SK-N-SH (cell line): ENCODE measurements around the gene BSPRY.

Experiments
- EP300 ChIP-seq, 2 experiments: IDR thresholded peaks; 2 replicates each; pipeline versions ENCODE4 v1.4.0 to v1.6.1; 2012; ENCODE audit warnings: borderline replicate concordance in 1 of 2, low read depth in 1 of 2, low read length in 1 of 2
- EZH2phosphoT487 ChIP-seq: fragments of 200-600 bp; sonication (generic); IDR thresholded peaks from 2 replicates; pipeline ENCODE4 v1.6.1; 2017; ENCODE audit warnings: low read depth, mixed run types, mild to moderate bottlenecking, antibody characterized with exemption, moderate library complexity, borderline replicate concordance
- FOSL2 ChIP-seq: IDR thresholded peaks from 2 replicates; pipeline ENCODE4 v1.4.0; 2012; ENCODE audit warnings: low read depth, mild to moderate bottlenecking, moderate library complexity, borderline replicate concordance
- JUND ChIP-seq: IDR thresholded peaks from 2 replicates; pipeline ENCODE4 v1.4.0; 2012
- MXI1 ChIP-seq: IDR thresholded peaks from 2 replicates; pipeline ENCODE4 v1.6.1; 2012; ENCODE audit warnings: mild to moderate bottlenecking, low read depth, low read length, improper control_type of control experiment
- POLR2AphosphoS5 ChIP-seq: IDR thresholded peaks from 2 replicates; pipeline ENCODE4 v1.6.1; 2012; ENCODE audit warnings: low read depth, low read length
- SIN3A ChIP-seq: IDR thresholded peaks from 2 replicates; pipeline ENCODE4 v1.6.1; 2012; ENCODE audit warnings: low read depth, mild to moderate bottlenecking, low read length, moderate library complexity, borderline replicate concordance
- TAF1 ChIP-seq: IDR thresholded peaks from 2 replicates; pipeline ENCODE4 v1.6.1; 2012; ENCODE audit warnings: low read depth, mild to moderate bottlenecking, low read length, moderate library complexity, borderline replicate concordance
- TF ChIP-seq, protein P1 (sequence below): fragments of 150-350 bp; IDR thresholded peaks from 2 replicates; pipeline ENCODE4 v1.6.1; 2017; ENCODE audit warnings: antibody characterized with exemption, low read length, low read depth, borderline replicate concordance
- TF ChIP-seq, protein P2 (sequence below): fragments of 200-600 bp; sonication (generic); IDR thresholded peaks from 2 replicates; pipeline ENCODE4 v1.6.1; 2017; ENCODE audit warnings: antibody characterized with exemption, mild to moderate bottlenecking, moderate library complexity
- TF ChIP-seq, protein P3 (sequence below): IDR thresholded peaks from 2 replicates; pipeline ENCODE4 v1.4.0; 2012; ENCODE audit warnings: low read depth, borderline replicate concordance
- TF ChIP-seq, protein P4 (sequence below): IDR thresholded peaks from 2 replicates; pipeline ENCODE4 v1.4.0; 2012; ENCODE audit warnings: low read depth
- TF ChIP-seq, protein P5 (sequence below): IDR thresholded peaks from 2 replicates; pipeline ENCODE4 v1.6.1; 2012; ENCODE audit warnings: mild to moderate bottlenecking, low read depth, low read length, moderate library complexity
- TF ChIP-seq, protein P6 (sequence below): IDR thresholded peaks from 2 replicates; pipeline ENCODE4; 2012

DNA sequence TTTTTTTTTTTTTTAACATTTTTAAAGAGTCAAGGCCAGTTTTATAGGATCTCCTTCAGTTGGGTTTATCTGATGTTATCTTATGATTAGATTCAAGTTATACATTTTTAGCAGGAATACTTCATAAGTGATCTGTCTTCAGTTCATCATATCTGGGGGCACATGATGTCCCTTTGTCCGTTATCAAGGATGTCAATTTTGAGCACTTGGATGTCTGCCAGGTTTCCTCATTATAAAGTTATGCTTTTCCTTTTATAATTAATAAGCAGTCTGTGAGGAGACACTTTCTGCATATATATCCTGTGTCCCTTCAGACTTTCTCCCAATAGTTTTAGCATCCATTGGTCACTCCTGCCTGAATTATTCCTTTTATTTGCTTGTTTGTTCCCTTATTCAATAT, 15.6 kb downstream of the BSPRY start:
- TF ChIP-seq, protein P1, sequence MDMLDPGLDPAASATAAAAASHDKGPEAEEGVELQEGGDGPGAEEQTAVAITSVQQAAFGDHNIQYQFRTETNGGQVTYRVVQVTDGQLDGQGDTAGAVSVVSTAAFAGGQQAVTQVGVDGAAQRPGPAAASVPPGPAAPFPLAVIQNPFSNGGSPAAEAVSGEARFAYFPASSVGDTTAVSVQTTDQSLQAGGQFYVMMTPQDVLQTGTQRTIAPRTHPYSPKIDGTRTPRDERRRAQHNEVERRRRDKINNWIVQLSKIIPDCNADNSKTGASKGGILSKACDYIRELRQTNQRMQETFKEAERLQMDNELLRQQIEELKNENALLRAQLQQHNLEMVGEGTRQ, result no peak
- TF ChIP-seq, protein P2, sequence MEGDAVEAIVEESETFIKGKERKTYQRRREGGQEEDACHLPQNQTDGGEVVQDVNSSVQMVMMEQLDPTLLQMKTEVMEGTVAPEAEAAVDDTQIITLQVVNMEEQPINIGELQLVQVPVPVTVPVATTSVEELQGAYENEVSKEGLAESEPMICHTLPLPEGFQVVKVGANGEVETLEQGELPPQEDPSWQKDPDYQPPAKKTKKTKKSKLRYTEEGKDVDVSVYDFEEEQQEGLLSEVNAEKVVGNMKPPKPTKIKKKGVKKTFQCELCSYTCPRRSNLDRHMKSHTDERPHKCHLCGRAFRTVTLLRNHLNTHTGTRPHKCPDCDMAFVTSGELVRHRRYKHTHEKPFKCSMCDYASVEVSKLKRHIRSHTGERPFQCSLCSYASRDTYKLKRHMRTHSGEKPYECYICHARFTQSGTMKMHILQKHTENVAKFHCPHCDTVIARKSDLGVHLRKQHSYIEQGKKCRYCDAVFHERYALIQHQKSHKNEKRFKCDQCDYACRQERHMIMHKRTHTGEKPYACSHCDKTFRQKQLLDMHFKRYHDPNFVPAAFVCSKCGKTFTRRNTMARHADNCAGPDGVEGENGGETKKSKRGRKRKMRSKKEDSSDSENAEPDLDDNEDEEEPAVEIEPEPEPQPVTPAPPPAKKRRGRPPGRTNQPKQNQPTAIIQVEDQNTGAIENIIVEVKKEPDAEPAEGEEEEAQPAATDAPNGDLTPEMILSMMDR, result no peak
- TF ChIP-seq POLR2AphosphoS5 (no peak), FOSL2 (no peak), JUND (no peak), SIN3A (no peak), MXI1 (no peak), TAF1 (no peak), EP300 (IDR thresholded peaks at IDR 0.05; ENCODE audit: borderline replicate concordance in 1 of 2, low read depth in 1 of 2, low read length in 1 of 2) (no peak), EZH2phosphoT487 (no peak)
- TF ChIP-seq, protein P3, sequence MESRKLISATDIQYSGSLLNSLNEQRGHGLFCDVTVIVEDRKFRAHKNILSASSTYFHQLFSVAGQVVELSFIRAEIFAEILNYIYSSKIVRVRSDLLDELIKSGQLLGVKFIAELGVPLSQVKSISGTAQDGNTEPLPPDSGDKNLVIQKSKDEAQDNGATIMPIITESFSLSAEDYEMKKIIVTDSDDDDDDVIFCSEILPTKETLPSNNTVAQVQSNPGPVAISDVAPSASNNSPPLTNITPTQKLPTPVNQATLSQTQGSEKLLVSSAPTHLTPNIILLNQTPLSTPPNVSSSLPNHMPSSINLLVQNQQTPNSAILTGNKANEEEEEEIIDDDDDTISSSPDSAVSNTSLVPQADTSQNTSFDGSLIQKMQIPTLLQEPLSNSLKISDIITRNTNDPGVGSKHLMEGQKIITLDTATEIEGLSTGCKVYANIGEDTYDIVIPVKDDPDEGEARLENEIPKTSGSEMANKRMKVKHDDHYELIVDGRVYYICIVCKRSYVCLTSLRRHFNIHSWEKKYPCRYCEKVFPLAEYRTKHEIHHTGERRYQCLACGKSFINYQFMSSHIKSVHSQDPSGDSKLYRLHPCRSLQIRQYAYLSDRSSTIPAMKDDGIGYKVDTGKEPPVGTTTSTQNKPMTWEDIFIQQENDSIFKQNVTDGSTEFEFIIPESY, result no peak
- TF ChIP-seq, protein P4, sequence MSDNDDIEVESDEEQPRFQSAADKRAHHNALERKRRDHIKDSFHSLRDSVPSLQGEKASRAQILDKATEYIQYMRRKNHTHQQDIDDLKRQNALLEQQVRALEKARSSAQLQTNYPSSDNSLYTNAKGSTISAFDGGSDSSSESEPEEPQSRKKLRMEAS, result no peak
- TF ChIP-seq, protein P5, sequence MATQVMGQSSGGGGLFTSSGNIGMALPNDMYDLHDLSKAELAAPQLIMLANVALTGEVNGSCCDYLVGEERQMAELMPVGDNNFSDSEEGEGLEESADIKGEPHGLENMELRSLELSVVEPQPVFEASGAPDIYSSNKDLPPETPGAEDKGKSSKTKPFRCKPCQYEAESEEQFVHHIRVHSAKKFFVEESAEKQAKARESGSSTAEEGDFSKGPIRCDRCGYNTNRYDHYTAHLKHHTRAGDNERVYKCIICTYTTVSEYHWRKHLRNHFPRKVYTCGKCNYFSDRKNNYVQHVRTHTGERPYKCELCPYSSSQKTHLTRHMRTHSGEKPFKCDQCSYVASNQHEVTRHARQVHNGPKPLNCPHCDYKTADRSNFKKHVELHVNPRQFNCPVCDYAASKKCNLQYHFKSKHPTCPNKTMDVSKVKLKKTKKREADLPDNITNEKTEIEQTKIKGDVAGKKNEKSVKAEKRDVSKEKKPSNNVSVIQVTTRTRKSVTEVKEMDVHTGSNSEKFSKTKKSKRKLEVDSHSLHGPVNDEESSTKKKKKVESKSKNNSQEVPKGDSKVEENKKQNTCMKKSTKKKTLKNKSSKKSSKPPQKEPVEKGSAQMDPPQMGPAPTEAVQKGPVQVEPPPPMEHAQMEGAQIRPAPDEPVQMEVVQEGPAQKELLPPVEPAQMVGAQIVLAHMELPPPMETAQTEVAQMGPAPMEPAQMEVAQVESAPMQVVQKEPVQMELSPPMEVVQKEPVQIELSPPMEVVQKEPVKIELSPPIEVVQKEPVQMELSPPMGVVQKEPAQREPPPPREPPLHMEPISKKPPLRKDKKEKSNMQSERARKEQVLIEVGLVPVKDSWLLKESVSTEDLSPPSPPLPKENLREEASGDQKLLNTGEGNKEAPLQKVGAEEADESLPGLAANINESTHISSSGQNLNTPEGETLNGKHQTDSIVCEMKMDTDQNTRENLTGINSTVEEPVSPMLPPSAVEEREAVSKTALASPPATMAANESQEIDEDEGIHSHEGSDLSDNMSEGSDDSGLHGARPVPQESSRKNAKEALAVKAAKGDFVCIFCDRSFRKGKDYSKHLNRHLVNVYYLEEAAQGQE, result no peak
- TF ChIP-seq, protein P6, sequence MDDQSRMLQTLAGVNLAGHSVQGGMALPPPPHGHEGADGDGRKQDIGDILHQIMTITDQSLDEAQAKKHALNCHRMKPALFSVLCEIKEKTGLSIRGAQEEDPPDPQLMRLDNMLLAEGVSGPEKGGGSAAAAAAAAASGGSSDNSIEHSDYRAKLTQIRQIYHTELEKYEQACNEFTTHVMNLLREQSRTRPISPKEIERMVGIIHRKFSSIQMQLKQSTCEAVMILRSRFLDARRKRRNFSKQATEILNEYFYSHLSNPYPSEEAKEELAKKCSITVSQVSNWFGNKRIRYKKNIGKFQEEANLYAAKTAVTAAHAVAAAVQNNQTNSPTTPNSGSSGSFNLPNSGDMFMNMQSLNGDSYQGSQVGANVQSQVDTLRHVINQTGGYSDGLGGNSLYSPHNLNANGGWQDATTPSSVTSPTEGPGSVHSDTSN, result no peak
